PC-9 (cell line): ENCODE measurements around the gene USP46. TPM values are rescaled to one million over a fixed set of nuclear protein-coding genes. Genes with fewer than 3 reads are reported as not detected.

ENCODE experiments used
- BruUV-seq: library from RNA; stranded (reverse); fragments of 400-500 nt; replicated peaks from 2 replicates; lab custom pipeline; 2021; lab: Mats Ljungman, UMichigan
- CTCF ChIA-PET: fragments of 300-600 bp; sonication (Branson Sonifier 250); formaldehyde crosslinking; loops from one replicate; lab custom pipeline; 2022; ENCODE audit warnings: antibody characterized with exemption; lab: Charles Lee
- POLR2A ChIA-PET: fragments of 300-600 bp; sonication (Branson Sonifier 250); formaldehyde crosslinking; loops from one replicate; lab custom pipeline; 2022; ENCODE audit warnings: antibody characterized with exemption; ENCODE audit not compliant: unreplicated experiment; lab: Charles Lee
- DNase-seq, 2 experiments: peaks; one replicate each; pipeline versions ENCODE4 v3.0.0 to v3.0.0-alpha.2; 2015 to 2022; ENCODE audit warnings: mixed read lengths in 1 of 2
- H2AFZ ChIP-seq: fragments of 200-600 bp; sonication (generic); 2 replicates; pipeline ENCODE4 v1.8.1; 2017; ENCODE audit warnings: antibody characterized with exemption
- H3F3A ChIP-seq: fragments of 200-600 bp; sonication (generic); 2 replicates; pipeline ENCODE4 v1.8.1; 2017; ENCODE audit warnings: antibody characterized with exemption, mild to moderate bottlenecking, low read depth; ENCODE audit not compliant: insufficient read depth
- H3K27ac ChIP-seq: fragments of 200-600 bp; sonication (generic); 2 replicates; pipeline ENCODE4 v1.6.1; 2016; ENCODE audit warnings: mixed run types
- H3K27me3 ChIP-seq: fragments of 200-600 bp; sonication (generic); 2 replicates; pipeline ENCODE4 v1.6.1; 2016; ENCODE audit warnings: low read depth, mixed run types; ENCODE audit not compliant: insufficient read depth
- H3K36me3 ChIP-seq: fragments of 200-600 bp; sonication (generic); 2 replicates; pipeline ENCODE4 v1.6.1; 2016; ENCODE audit warnings: low read depth, mixed run types
- H3K4me1 ChIP-seq: fragments of 200-600 bp; sonication (generic); replicated peaks from 2 replicates; pipeline ENCODE4 v1.6.1; 2016; ENCODE audit warnings: mixed run types; ENCODE audit not compliant: insufficient read depth
- H3K4me2 ChIP-seq: fragments of 200-600 bp; sonication (generic); 2 replicates; pipeline ENCODE4 v1.6.1; 2017; ENCODE audit warnings: mixed run types
- H3K4me3 ChIP-seq: fragments of 200-600 bp; sonication (generic); 2 replicates; pipeline ENCODE4 v1.6.1; 2016; ENCODE audit warnings: mixed run types
- H3K79me2 ChIP-seq: fragments of 200-600 bp; sonication (generic); 2 replicates; pipeline ENCODE4 v1.6.1; 2017; ENCODE audit warnings: low read depth, mixed run types
- H3K9me2 ChIP-seq: fragments of 200-600 bp; sonication (generic); 2 replicates; pipeline ENCODE4 v1.8.1; 2017; ENCODE audit warnings: mild to moderate bottlenecking; ENCODE audit not compliant: insufficient read depth
- H3K9me3 ChIP-seq: fragments of 200-600 bp; sonication (generic); 2 replicates; pipeline ENCODE4 v1.8.1; 2016; ENCODE audit warnings: low read depth; ENCODE audit not compliant: insufficient read depth
- H4K20me1 ChIP-seq: fragments of 200-600 bp; sonication (generic); 2 replicates; pipeline ENCODE4 v1.8.1; 2017; ENCODE audit not compliant: insufficient read depth
- EZH2 ChIP-seq: fragments of 200-600 bp; sonication (generic); IDR thresholded peaks from 2 replicates; pipeline ENCODE4 v1.8.0; 2017; ENCODE audit warnings: antibody characterized with exemption, low read depth
- intact Hi-C: fragments of 100-400 bp; cut with micrococcal nuclease; formaldehyde crosslinking; loops from one replicate; pipeline ENCODE4 v1.10.0; 2022; ENCODE audit not compliant: unreplicated experiment
- total RNA-seq: library from RNA; stranded (reverse); gene quantifications from 2 replicates; pipeline ENCODE4 v1.2.3, GENCODE V29; 2021
- TF ChIP-seq, protein P1 (sequence below): fragments of 200-600 bp; sonication (generic); conservative IDR thresholded peaks from 2 replicates; pipeline ENCODE4 v1.6.1; 2017; ENCODE audit warnings: mixed run types, antibody characterized with exemption, mild to moderate bottlenecking, moderate library complexity

Gene USP46
- total RNA-seq, 1 experiment from 2014 or later, result 17.1 TPM

DNA sequence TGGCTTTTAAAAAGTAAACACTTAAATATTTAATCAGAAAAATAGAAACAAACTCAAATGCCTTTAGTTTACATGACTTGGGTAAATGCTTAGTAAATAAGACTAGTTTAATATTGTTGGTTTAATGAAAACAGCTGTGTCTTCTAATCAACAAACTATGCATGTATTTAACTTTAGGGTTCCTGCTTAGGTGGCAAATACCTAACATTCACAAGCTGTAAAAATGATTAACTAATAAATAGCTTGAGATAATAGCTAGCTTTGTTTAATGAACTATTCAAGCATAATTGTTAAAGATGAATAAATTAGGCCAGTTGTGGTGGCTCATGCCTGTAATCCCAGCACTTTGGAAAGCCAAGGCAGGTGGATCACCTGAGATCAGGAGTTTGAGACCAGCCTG lies 30.0 kb upstream of the USP46 start:
- Histone ChIP-seq H3K4me1 (no peaks in the 10 kb centered on the region), H3K9me2 (no peaks in the 10 kb centered on the region), H3K36me3 (no peaks in the 10 kb centered on the region), H2AFZ (no peak overlapping the region), H3K4me3 (no peak overlapping the region), H3K9me3 (no peaks in the 10 kb centered on the region; the same call in 1 of the 2 replicates), H3K79me2 (no peaks in the 10 kb centered on the region), H3F3A (no peaks in the 10 kb centered on the region), H3K4me2 (no peak overlapping the region), H4K20me1 (no peaks in the 10 kb centered on the region), H3K27me3 (0 out of 2 replicates have a peak, but pooled peaks cover 4% of the 10 kb centered on the region), H3K27ac (no peak overlapping the region)
- no peak for TF ChIP-seq EZH2
- TF ChIP-seq, protein P1, sequence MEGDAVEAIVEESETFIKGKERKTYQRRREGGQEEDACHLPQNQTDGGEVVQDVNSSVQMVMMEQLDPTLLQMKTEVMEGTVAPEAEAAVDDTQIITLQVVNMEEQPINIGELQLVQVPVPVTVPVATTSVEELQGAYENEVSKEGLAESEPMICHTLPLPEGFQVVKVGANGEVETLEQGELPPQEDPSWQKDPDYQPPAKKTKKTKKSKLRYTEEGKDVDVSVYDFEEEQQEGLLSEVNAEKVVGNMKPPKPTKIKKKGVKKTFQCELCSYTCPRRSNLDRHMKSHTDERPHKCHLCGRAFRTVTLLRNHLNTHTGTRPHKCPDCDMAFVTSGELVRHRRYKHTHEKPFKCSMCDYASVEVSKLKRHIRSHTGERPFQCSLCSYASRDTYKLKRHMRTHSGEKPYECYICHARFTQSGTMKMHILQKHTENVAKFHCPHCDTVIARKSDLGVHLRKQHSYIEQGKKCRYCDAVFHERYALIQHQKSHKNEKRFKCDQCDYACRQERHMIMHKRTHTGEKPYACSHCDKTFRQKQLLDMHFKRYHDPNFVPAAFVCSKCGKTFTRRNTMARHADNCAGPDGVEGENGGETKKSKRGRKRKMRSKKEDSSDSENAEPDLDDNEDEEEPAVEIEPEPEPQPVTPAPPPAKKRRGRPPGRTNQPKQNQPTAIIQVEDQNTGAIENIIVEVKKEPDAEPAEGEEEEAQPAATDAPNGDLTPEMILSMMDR, result no peak
- ChIA-PET CTCF (no interaction called here), POLR2A (no interaction called here)
- intact Hi-C loops, result no loop called here
- no peak for DNase-seq
- BruUV-seq, result no TSS peak

DNA sequence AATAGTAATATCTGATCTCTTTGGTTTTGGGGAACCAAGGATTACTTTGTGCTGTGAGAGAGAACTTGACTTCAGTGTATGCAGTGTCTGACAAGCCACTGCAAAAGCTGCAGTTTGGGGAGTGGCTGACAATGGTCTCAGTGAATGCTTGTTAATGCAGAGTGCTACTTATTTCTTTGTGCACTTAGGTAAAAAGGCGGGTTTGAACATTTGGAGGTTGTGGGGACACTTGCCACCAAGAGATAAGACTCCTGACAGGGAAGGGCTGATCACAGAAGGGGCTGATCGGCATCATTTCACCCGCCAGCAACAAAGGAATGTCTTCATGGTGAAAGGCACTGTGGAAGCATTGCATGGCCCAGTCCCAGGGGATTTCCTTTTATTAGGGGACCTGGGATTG lies 28.6 kb upstream of the USP46 start:
- H4K20me1 ChIP-seq, result no peaks in the 10 kb centered on the region
- no peaks in the 10 kb centered on the region for H3K9me3 ChIP-seq
- no peak overlapping the region for H3K4me2 ChIP-seq
- TF ChIP-seq, protein P1, result no peak
- H2AFZ ChIP-seq, result no peak overlapping the region
- DNase-seq, result no peak
- intact Hi-C loops, result no loop called here
- no peaks in the 10 kb centered on the region for H3K79me2 ChIP-seq
- no peaks in the 10 kb centered on the region for H3K9me2 ChIP-seq
- H3K36me3 ChIP-seq, result no peaks in the 10 kb centered on the region
- no peaks in the 10 kb centered on the region for H3F3A ChIP-seq
- ChIA-PET POLR2A (no interaction called here), CTCF (no interaction called here)
- no peaks in the 10 kb centered on the region for H3K4me1 ChIP-seq
- no peak overlapping the region for H3K27ac ChIP-seq
- H3K4me3 ChIP-seq, result no peak overlapping the region
- H3K27me3 ChIP-seq, result 0 out of 2 replicates have a peak, but pooled peaks cover 4% of the 10 kb centered on the region
- no TSS peak for BruUV-seq

DNA sequence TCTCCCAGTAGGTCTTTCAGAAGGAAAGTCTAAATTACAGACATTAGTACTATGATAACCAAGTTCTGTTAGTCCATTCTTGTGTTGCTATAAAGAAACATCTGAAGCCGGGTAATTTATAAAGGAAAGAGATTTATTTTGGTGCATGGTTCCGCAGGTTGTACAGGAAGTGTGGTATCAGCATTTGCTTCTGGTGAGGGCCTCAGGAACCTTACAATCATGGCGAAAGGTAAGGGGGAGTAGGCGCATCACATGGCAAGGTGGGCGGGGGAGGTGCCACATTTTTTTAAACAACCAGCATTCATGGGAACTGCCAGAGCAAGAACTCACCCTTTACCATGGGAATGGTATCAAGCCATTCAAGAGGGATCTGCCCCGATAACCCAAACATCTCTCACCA lies 26.2 kb upstream of the USP46 start:
- POLR2A ChIA-PET, result no interaction called here
- CTCF ChIA-PET, result no interaction called here
- no TSS peak for BruUV-seq

More for the DNA sequence above, 26.2 kb upstream of the USP46 start:
- Histone ChIP-seq H3K4me1 (no peaks in the 10 kb centered on the region), H3F3A (no peaks in the 10 kb centered on the region), H3K9me3 (no peaks in the 10 kb centered on the region), H3K27me3 (no peaks in the 10 kb centered on the region), H2AFZ (no peak overlapping the region), H3K4me3 (no peak overlapping the region), H3K27ac (no peak overlapping the region), H4K20me1 (no peaks in the 10 kb centered on the region), H3K4me2 (no peak overlapping the region), H3K9me2 (no peaks in the 10 kb centered on the region), H3K36me3 (no peaks in the 10 kb centered on the region), H3K79me2 (no peaks in the 10 kb centered on the region)
- intact Hi-C loops, result no loop called here
- no peak for DNase-seq
- TF ChIP-seq EZH2, result no peak
- TF ChIP-seq, protein P1, result no peak
